ENCODE results near the gene KRT16. TPM values are rescaled to one million over a fixed set of nuclear protein-coding genes. Genes with fewer than 3 reads are reported as not detected.

KRT16 gene
- total RNA-seq, 4 donors from 2014 or later = 65.7 to 772 (median 341) TPM

DNA sequence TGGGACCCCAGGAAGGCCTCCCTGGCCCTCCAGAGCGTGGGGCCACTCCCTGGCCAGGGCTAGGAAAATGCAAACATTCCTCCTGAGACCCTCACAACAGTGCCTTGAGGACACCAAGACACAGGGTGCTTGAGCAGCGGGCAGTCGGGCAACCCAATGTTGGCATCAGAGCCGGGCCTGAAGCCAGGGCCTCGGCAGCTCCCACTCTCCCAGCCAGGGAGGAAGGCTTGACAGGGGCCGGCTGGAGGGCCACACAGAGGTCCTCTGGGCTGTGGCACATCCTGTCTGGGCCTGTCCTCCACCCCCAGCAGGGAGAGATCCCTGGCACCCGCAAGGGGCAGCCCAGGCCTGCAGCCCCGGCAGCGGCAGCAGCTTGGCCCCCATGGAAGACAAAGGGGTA lies 24.1 kb upstream of the KRT16 start:
- Histone ChIP-seq H3K4me3 (no peak overlapping the region), H3K36me3 (no peaks in the 10 kb centered on the region), H3K27ac (no peak overlapping the region), H3K4me1 (peaks cover 30% of the 10 kb centered on the region), H3K9me3 (no peaks in the 10 kb centered on the region), H3K27me3 (no peaks in the 10 kb centered on the region)
- TF ChIP-seq POLR2A (IDR thresholded peaks at IDR 0.05) (no peak), POLR2AphosphoS5 (IDR thresholded peaks at IDR 0.05) (no peak), EP300 (IDR thresholded peaks at IDR 0.05) (no peak)
- TF ChIP-seq, protein P1, sequence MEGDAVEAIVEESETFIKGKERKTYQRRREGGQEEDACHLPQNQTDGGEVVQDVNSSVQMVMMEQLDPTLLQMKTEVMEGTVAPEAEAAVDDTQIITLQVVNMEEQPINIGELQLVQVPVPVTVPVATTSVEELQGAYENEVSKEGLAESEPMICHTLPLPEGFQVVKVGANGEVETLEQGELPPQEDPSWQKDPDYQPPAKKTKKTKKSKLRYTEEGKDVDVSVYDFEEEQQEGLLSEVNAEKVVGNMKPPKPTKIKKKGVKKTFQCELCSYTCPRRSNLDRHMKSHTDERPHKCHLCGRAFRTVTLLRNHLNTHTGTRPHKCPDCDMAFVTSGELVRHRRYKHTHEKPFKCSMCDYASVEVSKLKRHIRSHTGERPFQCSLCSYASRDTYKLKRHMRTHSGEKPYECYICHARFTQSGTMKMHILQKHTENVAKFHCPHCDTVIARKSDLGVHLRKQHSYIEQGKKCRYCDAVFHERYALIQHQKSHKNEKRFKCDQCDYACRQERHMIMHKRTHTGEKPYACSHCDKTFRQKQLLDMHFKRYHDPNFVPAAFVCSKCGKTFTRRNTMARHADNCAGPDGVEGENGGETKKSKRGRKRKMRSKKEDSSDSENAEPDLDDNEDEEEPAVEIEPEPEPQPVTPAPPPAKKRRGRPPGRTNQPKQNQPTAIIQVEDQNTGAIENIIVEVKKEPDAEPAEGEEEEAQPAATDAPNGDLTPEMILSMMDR (IDR thresholded peaks at IDR 0.05) = no peak
- 100% methylated on average over 1 of the region's 9 CpGs for WGBS
- no peak for DNase-seq (ENCODE audit: low spot score in 2 of 2)

DNA sequence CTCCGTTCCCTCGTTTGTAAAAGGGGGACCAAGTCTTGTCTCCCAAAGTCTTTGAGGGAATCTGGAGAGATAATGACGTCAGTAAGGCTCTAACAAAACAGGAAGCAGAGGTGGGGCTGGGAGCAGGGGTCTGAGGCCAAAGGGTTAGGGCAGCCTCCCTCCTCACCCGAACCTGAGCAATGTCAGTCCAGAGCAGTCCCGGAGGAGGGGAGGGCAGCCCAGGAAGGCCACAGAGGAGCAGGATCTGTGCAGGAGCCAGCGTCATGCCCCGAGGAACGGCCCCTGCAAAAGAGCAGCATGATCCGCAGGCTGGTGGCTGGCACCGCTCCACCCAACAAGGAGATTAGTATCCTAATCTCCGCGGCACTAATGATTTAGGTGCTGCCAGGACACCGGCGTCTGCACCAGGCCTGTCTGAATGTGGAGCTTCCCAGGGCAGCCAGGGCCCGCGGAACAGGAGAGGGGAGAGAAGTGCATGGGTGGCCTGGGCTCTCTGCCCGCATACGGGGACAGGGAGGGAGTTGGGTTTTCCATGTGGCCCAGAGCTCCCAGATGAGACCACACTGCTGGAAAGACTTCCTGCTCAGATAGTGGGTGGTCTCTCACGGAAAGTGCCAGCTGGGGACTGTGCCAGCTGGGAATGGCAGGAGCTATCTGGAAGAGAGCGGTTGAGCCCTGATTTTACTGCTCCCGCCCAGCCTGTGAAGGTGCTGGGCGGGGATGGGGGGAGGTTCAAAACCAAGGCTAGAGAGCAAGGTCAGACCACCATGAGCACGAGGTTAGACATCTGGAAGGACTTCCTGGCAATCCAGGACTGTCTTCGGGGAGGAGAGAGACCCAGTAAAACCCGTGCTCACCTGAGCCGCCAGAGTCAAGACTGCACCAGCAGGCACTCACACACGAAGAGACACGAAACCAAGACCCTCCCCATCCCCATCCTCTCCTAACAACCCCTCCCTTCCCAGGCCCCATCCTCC lies 22.8 kb upstream of the KRT16 start:
- DNase-seq (ENCODE audit: low spot score in 2 of 2) = no peak
- TF ChIP-seq POLR2A (IDR thresholded peaks at IDR 0.05) (no peak), EP300 (IDR thresholded peaks at IDR 0.05) (no peak)
- TF ChIP-seq, protein P1 (IDR thresholded peaks at IDR 0.05) = no peak
- H3K36me3 ChIP-seq = no peaks in the 10 kb centered on the region
- no peaks in the 10 kb centered on the region for H3K9me3 ChIP-seq
- WGBS = 18% methylated on average over 20 of the region's 28 CpGs
- peaks cover 39% of the 10 kb centered on the region for H3K4me1 ChIP-seq
- H3K4me3 ChIP-seq = peak overlapping the region; percentile 11
- no peak overlapping the region for H3K27ac ChIP-seq
- H3K27me3 ChIP-seq = no peaks in the 10 kb centered on the region

DNA sequence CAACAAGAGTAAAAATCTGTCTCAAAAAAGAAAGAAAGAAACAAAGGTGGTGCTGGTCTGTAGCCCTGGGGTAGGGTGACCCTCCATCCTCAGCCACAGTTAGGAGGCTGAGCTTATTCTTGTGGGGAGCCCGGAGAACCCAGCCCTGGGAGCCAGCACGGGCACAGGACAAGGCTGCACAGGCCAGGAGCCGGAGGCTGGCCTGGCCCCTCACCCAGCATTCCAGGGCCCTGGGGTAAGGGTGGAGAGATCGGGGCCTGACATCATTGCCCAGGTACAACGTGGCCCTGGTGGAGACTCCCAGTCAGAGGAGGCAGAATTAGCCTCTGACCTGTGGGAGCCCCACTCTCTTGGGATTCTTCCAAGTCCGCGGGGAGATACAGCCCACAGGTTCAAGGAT lies 22.1 kb upstream of the KRT16 start:
- Histone ChIP-seq H3K4me1 (peaks cover 46% of the 10 kb centered on the region), H3K4me3 (no peak overlapping the region), H3K36me3 (no peaks in the 10 kb centered on the region), H3K27me3 (no peaks in the 10 kb centered on the region), H3K9me3 (no peaks in the 10 kb centered on the region), H3K27ac (no peak overlapping the region)
- DNase-seq (ENCODE audit: low spot score in 2 of 2) = no peak
- WGBS = 31% methylated on average over 3 of the region's 7 CpGs
- TF ChIP-seq EP300 (IDR thresholded peaks at IDR 0.05) (no peak), POLR2A (IDR thresholded peaks at IDR 0.05) (no peak)
- TF ChIP-seq, protein P1 (IDR thresholded peaks at IDR 0.05) = no peak

DNA sequence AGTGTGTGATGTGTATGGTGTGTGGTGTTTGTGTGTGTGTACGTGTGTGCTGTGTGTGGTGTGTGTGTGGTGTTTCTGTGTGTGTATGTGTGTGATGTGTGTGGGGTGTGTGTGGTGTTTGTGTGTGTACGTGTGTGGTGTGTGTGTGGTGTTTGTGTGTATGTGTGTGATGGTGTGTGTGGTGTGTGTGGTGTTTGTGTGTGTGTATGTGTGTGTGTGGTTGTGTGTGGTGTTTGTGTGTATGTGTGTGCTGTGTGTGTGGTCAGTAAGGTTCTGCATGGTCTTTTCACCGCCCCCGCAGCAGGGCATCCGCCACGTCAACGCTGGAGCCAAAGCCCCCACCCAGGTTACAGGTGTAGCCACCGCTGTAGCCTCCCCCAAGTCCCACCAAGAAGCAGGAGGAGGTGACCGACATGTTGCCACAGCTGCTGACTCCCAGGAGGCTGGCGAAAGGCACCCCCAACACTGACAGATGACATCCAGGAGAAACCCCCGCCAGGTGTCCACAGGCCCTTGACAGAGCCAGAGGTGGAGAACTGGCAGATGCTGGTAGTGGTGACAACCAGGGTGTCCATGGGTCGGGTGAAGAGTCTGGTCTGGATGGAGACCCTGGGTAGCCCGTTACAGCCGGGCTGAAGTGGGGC lies 21.1 kb upstream of the KRT16 start:
- DNase-seq (ENCODE audit: low spot score in 2 of 2) = no peak
- no peaks in the 10 kb centered on the region for H3K9me3 ChIP-seq
- no peaks in the 10 kb centered on the region for H3K27me3 ChIP-seq
- no peak overlapping the region for H3K27ac ChIP-seq
- no peaks in the 10 kb centered on the region for H3K36me3 ChIP-seq
- no peak overlapping the region for H3K4me3 ChIP-seq
- peaks cover 52% of the 10 kb centered on the region for H3K4me1 ChIP-seq
- TF ChIP-seq, protein P1 (IDR thresholded peaks at IDR 0.05) = no peak
- TF ChIP-seq EP300 (IDR thresholded peaks at IDR 0.05) (no peak), POLR2AphosphoS5 (IDR thresholded peaks at IDR 0.05) (no peak), POLR2A (IDR thresholded peaks at IDR 0.05) (no peak)
- 90% methylated on average over 12 of the region's 14 CpGs for WGBS

DNA sequence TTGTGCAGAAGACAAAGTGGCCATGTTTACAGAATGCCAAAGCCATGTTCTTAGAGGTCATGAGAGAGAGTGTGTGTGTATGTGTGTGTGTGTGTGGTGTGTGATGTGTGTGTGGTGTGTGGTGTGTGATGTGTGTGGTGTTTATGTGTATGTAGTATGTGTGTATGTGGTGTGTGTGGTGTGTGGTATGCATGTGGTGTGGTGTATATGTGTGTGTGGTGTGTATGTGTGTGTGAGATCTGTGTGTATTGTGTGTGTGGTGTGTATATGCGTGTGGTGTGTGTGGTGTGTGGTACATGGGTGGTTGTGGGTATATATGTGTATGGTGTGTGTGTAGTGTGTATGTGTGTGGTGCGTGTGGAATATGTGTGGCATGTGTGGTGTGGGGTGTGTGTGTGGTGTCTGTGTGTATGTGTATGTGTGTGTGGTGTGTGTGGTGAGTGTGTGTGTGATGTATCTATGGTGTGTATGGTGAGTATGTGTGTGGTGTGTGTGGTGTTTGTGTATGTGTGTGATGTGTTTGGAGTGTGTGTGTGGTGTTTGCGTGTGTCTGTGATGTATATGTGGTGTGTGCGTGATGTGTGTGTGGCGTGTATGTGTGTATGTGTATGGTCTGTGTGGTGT lies 20.0 kb upstream of the KRT16 start:
- H3K27ac ChIP-seq = no peak overlapping the region
- TF ChIP-seq, protein P1 (IDR thresholded peaks at IDR 0.05) = no peak
- TF ChIP-seq EP300 (IDR thresholded peaks at IDR 0.05) (no peak), POLR2A (IDR thresholded peaks at IDR 0.05) (no peak), POLR2AphosphoS5 (IDR thresholded peaks at IDR 0.05) (no peak)

More for the DNA sequence above, 20.0 kb upstream of the KRT16 start:
- Histone ChIP-seq H3K9me3 (no peaks in the 10 kb centered on the region), H3K4me1 (peaks cover 62% of the 10 kb centered on the region), H3K27me3 (no peaks in the 10 kb centered on the region), H3K36me3 (no peaks in the 10 kb centered on the region), H3K4me3 (no peak overlapping the region)
- WGBS = 74% methylated on average over 5 of the region's 5 CpGs
- DNase-seq (ENCODE audit: low spot score in 2 of 2) = no peak
